ENCODE measurements around the gene LDLRAD3. TPM values are rescaled to one million over a fixed set of nuclear protein-coding genes. Genes with fewer than 3 reads are reported as not detected.

LDLRAD3 gene
- total and polyA plus RNA-seq, 2 experiments from 2014 or later: 6.2 to 9.5 TPM

DNA sequence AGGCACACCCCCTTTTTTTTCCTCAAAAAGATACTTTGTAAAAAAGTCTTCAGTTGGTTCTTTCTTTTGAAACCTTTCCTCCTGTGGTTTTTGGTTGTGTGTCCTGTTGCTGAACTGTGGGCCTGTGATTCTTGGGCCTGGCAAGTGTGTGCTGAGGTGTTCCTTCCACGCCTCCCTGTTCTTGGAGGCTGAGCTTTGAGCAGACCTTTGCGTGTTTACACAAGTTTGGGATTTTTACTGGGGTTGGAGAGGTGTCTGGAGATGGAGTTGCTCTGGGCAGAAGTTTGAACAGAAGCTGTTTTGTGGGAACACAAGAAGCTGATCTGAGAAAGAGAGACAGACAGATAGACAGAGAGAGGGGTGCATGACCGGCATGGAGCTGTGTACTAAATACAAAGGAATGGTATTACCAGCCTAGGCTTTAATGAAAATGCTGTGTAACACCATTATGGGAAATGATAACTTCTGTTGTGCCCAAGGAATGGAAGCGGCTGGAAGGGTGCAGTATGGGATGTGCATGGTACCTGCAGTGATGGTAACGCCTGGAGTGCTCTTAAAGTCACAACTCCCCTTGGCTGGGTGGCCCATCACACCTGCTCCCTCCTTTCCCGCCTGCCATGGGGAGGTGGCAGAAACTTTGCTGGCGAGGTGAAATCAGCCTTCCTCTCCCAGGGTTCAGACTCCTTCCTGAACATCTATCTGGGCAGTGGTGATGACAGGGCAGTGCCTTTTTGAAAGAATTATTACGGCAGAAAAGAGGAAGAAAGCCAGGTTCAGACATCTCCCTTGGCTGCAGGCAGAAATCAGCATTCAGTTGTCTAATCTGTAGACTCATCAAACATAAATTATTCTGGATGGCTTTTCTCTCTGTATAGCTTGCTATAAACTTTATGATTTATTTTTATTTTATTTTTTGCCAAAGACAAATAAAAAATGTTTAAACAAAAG is 70.4 kb downstream of the LDLRAD3 start:
- Histone ChIP-seq H3K27me3 (no peaks in the 10 kb centered on the region), H3K4me1 (ENCODE audit: low read depth) (no peaks in the 10 kb centered on the region), H3K36me3 (no peaks in the 10 kb centered on the region), H3K27ac (no peak overlapping the region), H3K9me3 (ENCODE audit: low read depth) (no peaks in the 10 kb centered on the region), H3K4me3 (no peak overlapping the region)
- no peak for TF ChIP-seq CTCF (IDR thresholded peaks at IDR 0.05; ENCODE audit: low read depth, low read length)
- DNase-seq (ENCODE audit: low read depth in 1 of 2, low spot score in 1 of 2): no peak

DNA sequence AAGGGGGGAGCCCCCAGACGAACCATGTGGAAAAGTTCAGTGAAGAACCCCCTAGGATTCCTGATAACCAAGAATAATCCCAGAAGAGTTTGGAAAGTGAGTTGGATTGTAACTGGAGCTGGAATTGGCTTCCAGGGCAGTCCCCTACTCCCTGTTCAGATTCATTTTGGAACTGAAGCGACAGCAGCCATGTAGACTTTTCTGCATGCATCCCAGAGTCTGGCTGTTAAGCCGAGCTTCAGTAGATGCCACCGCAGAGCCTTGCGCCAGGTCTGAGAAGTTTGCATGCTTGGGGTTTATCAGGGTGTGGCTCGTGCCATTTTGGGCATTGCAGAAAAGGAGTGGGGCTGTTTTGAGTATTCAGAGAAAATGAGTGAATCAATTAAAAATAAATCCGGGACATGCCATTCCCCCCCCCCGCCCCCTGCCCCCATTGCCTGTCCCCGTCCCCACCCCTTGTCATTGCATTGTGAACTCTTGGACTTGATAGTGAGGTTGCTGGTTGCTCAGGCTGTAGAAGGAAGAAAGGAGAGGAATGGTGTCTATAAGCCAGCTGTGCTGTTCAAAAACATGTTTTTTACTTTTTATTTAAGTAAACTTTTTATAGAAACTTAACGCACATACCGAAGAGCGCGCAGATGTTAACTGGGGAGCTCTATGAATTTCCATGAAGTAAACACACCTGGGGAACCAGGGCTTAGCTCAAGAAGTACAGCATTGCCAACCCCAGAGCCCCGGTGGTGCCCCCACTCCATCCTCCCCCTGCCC is 71.2 kb downstream of the LDLRAD3 start:
- Histone ChIP-seq H3K27ac (no peak overlapping the region), H3K9me3 (ENCODE audit: low read depth) (no peaks in the 10 kb centered on the region), H3K36me3 (no peaks in the 10 kb centered on the region), H3K4me3 (no peak overlapping the region), H3K4me1 (ENCODE audit: low read depth) (no peaks in the 10 kb centered on the region), H3K27me3 (no peaks in the 10 kb centered on the region)
- no peak for TF ChIP-seq CTCF (IDR thresholded peaks at IDR 0.05; ENCODE audit: low read depth, low read length)
- DNase-seq (ENCODE audit: low read depth in 1 of 2, low spot score in 1 of 2): no peak

DNA sequence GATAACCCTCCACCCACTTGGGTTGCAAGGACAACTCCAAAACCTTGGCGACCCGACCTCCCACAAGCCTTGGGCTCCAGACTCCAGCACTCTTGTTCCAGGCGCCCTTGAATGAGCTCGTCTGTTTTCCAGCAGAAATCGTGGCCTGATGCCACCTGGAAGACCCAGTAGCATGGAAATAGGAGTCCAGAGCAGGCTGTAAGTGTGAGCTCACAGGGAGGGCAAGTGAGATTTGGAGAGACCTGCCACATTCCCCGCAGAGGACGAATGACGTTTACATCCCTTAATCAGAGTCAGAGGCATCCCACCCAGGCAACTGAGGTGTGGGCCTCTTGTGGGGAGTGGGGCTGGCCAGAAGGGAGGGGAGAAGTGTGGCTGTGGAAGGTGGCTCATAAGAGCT is 71.9 kb downstream of the LDLRAD3 start:
- Histone ChIP-seq H3K4me1 (ENCODE audit: low read depth) (no peaks in the 10 kb centered on the region), H3K9me3 (ENCODE audit: low read depth) (no peaks in the 10 kb centered on the region), H3K27ac (no peak overlapping the region), H3K4me3 (no peak overlapping the region), H3K36me3 (no peaks in the 10 kb centered on the region), H3K27me3 (no peaks in the 10 kb centered on the region)
- peak in 1 of 2 donors; percentile 58 for DNase-seq (ENCODE audit: low read depth in 1 of 2, low spot score in 1 of 2)
- no peak for TF ChIP-seq CTCF (IDR thresholded peaks at IDR 0.05; ENCODE audit: low read depth, low read length)

- Histone ChIP-seq H3K4me1 (ENCODE audit: low read depth) (no peaks in the 10 kb centered on the region), H3K36me3 (no peaks in the 10 kb centered on the region), H3K9me3 (ENCODE audit: low read depth) (no peaks in the 10 kb centered on the region), H3K4me3 (no peak overlapping the region), H3K27me3 (no peaks in the 10 kb centered on the region), H3K27ac (no peak overlapping the region)
- peak in 1 of 2 donors; percentile 60 for DNase-seq (ENCODE audit: low read depth in 1 of 2, low spot score in 1 of 2)
- no peak for TF ChIP-seq CTCF (IDR thresholded peaks at IDR 0.05; ENCODE audit: low read depth, low read length)
Observed at GRCh38 chr11:36016263-36016662, 72.4 kb downstream of the LDLRAD3 start.

DNA sequence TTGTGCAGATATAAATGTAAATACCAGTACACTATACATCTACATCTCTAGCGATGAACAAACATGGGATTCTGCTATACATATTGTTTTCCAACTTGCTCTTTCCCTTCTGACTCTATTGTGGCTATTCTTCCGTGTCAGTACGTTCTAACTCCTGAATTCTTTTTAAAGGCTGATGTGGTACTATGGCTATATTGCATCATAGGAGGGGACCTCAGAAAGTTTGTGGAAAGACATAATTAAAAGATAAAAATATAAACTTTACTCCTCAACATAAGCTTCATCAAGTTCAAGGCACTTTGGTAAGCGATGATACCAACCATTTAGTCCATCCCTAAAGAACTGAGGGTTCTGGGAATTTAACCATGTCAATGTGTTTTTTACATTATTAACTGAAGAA is 72.8 kb downstream of the LDLRAD3 start:
- Histone ChIP-seq H3K9me3 (ENCODE audit: low read depth) (no peaks in the 10 kb centered on the region), H3K4me1 (ENCODE audit: low read depth) (no peaks in the 10 kb centered on the region), H3K4me3 (no peak overlapping the region), H3K27me3 (no peaks in the 10 kb centered on the region), H3K36me3 (no peaks in the 10 kb centered on the region), H3K27ac (no peak overlapping the region)
- TF ChIP-seq CTCF (IDR thresholded peaks at IDR 0.05; ENCODE audit: low read depth, low read length): no peak
- DNase-seq (ENCODE audit: low read depth in 1 of 2, low spot score in 1 of 2): no peak
